A549 (cell line): ENCODE data around the gene BEND4.

Source experiments
- CBX8 ChIP-seq: fragments of 200-600 bp; sonication (generic); IDR thresholded peaks from 2 replicates; pipeline ENCODE4 v1.6.1; 2016
- GATA3 ChIP-seq: IDR thresholded peaks from 2 replicates; pipeline ENCODE4 v1.6.1; 2012; ENCODE audit warnings: borderline replicate concordance
- JUNB ChIP-seq: fragments of >200 bp; sonication (Bioruptor Twin); formaldehyde crosslinking; IDR thresholded peaks from 2 replicates; pipeline ENCODE4 v1.6.1; 2016
- MYC ChIP-seq: IDR thresholded peaks from 2 replicates; pipeline ENCODE4 v1.6.1; 2012; ENCODE audit warnings: mild to moderate bottlenecking, inconsistent platforms, low read length, improper control_type of control experiment, borderline replicate concordance
- POLR2A ChIP-seq: IDR thresholded peaks from 2 replicates; pipeline ENCODE4 v1.6.1; 2012; ENCODE audit warnings: mild to moderate bottlenecking, low read length
- TF ChIP-seq, protein P1 (sequence below): fragments of >200 bp; sonication (Bioruptor Twin); formaldehyde crosslinking; IDR thresholded peaks from 3 replicates; pipeline ENCODE4 v1.5.1; 2016

DNA sequence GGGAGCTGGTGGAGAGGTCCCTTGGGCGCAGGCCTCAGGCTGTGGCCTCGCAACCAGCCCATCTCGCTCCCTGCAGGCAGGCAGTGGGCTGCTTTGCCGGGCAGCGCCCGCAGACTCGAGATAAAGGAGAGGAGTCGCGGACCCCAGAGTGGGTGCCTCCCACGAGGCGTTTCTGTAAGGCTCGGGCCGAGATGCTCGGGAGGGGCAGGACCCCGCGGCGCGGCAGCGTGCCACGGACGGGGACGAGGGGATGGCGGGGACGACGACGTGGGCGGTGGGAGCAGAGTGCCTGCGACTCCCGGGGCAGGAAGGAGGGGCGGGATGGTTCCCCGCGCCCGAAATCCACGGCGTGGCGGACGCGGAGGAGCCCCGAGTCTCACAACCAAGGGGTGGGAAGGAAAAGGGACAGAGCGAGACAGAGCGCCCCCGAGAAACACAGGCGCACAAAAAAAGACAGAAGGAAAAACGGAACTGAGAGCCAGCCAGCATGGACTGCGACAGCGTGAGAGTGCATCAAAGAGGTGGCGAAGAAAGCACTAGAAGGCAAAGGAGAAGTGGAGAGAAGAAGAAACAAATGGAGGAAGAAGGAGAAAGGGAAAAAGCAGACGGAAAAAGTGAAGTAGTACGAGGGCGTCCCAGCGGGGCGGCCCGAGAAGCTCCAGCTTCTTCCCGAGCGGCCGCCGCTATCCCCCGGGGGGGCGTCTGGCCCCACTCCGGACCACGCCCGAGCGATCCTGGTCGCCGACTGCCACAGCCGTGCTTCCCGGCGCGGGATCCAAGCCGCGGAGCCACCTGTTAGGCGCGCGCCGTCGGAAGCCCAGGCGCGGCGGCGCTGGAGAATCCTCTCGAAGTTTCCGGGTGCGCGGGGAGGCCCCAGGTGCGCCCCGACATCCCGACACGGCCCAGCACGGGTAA is 1.5 kb downstream of the BEND4 start:
- TF ChIP-seq CBX8: no peak
- TF ChIP-seq, protein P1, sequence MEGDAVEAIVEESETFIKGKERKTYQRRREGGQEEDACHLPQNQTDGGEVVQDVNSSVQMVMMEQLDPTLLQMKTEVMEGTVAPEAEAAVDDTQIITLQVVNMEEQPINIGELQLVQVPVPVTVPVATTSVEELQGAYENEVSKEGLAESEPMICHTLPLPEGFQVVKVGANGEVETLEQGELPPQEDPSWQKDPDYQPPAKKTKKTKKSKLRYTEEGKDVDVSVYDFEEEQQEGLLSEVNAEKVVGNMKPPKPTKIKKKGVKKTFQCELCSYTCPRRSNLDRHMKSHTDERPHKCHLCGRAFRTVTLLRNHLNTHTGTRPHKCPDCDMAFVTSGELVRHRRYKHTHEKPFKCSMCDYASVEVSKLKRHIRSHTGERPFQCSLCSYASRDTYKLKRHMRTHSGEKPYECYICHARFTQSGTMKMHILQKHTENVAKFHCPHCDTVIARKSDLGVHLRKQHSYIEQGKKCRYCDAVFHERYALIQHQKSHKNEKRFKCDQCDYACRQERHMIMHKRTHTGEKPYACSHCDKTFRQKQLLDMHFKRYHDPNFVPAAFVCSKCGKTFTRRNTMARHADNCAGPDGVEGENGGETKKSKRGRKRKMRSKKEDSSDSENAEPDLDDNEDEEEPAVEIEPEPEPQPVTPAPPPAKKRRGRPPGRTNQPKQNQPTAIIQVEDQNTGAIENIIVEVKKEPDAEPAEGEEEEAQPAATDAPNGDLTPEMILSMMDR: no peak
- TF ChIP-seq MYC: no peak
- TF ChIP-seq JUNB: no peak
- TF ChIP-seq POLR2A: no peak
- TF ChIP-seq GATA3: no peak
